NCI-H510A treated with DMSO at 0.1 percent for 48 hours (cell line): ENCODE data around the gene TRABD.
"Not testable (repeated sequence)": the region's sequence is repeated elsewhere in the genome, so short reads cannot be mapped to it uniquely, and the experiment has no call there.

Experiments used
- DNase-seq: peaks from one replicate; lab custom pipeline; 2025; lab: John Stamatoyannopoulos, UW

The TRABD gene, protein sequence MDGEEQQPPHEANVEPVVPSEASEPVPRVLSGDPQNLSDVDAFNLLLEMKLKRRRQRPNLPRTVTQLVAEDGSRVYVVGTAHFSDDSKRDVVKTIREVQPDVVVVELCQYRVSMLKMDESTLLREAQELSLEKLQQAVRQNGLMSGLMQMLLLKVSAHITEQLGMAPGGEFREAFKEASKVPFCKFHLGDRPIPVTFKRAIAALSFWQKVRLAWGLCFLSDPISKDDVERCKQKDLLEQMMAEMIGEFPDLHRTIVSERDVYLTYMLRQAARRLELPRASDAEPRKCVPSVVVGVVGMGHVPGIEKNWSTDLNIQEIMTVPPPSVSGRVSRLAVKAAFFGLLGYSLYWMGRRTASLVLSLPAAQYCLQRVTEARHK

DNA sequence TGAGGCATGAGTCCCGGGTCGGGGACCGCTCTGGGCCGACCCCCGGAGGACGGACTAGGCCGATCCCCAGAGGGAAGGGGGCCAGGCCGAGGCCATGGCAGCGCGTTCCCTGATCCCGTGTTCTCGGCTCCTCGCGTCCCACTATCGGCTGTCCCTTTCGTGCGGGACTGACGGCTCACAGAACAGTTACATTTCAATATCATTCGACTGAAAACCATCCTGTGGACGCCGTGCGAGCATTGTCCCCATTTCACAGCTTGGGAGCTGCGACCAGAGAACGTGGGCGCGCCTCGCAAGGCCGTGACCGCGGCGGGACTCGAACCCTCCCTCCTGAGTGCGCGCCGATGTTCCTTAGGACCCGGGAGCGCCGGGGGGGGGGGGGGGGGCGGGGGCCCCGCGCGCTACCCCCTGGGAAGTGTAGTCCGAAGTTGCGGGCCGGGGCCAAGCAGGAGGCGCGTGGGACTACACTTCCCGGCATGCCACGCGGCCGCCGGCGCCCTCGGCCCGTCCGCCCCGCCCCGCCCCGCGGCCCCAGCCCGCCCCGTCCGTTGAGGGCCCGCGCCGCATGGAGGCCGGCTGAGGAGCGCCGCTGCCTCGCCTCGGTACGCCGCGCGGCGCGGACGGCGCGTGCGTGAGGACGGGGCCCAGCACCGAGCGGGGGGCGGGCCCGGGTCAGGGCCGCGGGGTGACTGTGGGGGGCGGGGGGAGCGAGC lies at the start of gene TRABD:
Gene TRABD (plus strand): TSS at position 539 of the 713 bp plus-strand sequence. CDS start 7,148 bp downstream, outside the sequence.
- peak; percentile 59 for DNase-seq

DNA sequence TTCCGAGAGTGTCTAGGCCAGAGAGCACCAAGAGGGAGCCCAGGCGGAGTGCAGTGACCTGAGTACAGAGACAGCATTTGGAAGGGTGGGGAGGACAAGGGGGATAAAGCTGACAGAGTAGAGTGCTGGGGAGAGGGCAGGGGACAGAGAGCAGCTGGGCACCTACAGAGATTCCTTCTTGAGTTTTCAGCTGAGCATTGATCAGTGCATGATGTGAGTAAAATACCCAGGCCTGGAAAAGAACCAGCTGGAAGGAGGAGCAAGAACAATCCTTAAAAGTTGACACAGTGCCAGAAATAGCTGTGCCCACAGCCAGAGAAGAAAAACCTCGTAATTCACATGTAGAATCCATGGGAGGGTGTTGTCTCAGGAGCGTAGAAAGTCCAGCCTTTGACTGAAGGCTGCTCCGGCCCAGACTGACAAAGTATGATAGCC lies 49.1 kb upstream of the TRABD start:
- DNase-seq, result no peak

DNA sequence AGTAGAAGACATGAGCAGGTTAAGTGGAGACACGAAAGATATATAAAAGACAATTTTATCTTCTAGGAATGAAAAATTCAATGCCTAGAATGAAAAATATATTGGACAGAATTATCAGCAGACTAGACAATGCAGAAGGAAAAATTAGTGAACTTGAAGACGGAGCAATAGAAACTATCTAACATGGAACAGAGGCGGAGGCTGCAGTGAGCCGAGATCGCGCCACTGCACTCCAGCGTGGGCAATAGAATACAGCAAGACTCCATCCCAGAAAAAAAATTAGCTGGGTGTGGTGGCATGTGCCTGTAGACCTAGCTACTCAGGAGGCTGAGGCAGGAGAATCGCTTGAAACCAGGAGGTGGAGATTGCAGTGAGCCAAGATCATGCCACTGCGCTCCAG lies 48.4 kb upstream of the TRABD start:
- DNase-seq, result not testable (repeated sequence)

DNA sequence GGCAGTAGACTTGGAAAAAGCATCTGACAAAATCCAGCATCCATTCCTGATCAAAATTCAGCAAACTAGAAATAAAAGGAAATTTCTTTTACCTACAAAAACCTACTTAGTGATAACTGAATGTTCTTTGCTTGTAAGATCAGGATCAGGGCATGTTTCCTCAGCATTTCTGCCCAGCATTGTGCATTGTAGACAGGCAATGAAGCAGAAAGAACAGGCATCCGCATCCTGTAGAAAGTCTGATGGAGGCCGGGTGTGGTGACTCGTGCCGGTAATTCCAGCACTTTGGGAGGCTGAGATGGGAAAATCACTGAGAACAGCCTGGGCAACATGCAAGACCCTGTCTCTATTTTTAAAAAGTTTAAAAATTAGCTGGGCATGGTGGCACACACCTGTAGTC lies 47.7 kb upstream of the TRABD start:
- DNase-seq, result no peak

DNA sequence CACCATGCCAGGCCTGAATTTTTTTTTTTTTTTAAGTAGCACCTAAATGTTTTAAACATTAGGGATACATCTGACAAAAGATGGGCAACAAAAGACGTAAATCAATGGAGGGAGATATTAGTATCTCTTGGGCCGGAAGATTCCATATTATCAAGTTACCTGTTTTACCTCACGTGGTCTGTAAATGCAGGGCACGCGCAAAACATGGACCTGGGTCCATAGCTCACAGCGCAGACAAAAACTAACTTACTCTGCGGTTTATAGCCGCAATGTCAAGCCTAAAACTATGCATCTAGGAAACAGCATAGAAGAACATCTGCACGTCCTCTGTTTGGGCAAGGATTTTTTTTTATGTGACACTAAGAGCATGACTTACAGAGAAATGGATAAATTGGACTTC lies 46.7 kb upstream of the TRABD start:
- no peak for DNase-seq

DNA sequence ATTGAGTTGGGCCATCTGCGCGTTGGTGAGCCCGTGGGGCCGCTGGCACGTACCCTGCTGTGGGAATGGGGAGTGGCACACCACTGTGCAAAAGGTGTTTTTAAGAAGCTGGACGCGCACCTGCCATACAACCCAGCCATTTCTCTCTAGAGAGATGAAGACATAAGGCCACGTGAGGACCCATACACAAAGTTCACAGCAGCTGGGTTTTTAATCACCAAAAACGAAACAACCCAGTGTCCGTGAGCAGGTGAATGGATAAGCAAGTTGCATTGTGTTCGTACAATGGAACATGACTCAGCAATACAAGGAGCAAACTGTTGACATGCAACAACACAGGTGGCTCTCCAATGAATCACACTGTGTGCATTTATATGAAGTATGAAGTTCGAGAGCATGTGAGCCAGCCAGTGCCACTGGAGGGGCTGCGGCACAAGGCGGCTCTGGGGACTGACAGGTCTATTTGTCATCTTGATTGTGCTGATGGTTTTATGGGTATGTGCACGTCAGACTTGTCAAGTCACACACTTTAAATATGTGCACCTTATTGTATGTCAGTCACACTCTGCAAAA lies 45.8 kb upstream of the TRABD start:
- peak; percentile 83 for DNase-seq

DNA sequence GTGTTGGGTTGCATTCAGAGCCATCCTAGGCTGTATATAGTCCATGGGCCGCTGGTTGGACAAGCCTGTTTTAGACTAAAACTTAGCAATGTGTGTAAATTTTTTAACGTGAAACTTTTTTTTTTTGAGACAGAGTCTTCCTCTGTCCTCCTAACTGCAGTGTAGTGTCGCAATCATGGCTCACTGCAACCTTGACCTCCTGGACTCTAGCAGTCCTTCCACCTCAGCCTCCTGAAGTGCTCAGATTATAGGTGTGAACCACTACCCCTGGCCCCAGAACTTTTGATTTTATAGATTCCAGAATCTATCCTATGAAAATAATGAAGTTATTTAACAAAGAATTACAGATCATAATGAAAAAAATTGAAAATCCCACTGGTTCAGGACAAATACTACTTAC lies 45.1 kb upstream of the TRABD start:
- no peak for DNase-seq

DNA sequence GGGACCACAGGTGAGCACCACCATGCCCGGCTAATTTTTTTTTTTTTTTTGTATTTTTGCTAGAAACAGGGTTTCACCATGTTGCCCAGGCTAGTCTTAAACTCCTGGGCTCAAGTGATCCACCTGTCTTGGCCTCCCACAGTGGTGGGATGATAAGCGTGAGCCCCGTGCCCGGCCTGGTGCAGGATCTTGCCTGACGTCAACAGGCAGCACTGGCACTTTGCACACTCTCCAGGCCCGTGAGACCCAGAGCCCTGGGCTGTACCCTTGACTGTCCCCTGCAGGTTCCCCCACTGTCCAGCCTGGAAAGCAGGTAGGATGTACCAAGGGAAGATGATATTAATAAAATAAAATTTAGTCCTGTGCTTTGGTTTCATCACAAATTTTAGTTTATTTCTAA lies 44.3 kb upstream of the TRABD start:
- no peak for DNase-seq

DNA sequence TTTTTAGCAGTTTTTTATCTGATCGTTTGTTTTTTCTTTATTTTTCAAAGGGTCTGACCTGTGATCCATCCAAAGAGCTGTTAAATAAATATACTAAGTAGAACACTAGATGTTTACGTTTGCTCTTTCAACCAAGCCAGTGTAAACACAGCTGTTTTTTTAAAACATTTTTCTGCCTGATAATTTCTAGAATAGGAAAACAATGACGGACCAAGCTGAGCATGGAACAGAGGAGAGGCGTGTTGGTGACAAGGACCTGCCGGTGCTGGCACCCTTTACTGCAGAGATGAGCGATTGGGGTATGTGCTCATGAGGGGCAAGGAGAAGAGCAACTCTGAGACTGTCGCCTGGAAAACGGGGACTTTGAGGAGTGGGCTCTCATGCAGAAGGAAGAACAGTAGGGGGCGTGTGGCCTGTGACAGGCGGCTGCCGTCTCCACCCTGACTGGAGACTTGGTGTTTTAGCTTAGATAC lies 43.8 kb upstream of the TRABD start:
- DNase-seq, result peak; percentile 26

DNA sequence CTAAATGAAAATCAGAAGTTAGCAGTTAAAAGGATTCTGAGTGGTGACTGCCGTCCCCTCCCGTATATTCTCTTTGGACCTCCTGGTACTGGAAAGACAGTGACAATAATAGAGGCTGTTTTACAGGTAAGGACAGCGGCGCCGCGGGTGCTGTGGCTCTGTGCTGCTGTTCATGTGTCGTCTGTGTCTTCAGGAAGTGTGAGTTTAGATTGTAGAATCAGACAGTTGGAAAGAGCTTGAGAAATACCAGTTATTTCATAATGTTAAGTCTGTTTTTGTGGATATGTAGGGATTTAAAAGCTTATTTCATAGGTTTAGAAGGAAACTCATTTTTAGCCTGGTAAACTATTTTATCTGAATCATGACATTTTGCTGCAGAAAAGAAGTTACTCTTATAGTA lies 42.6 kb upstream of the TRABD start:
- no peak for DNase-seq

DNA sequence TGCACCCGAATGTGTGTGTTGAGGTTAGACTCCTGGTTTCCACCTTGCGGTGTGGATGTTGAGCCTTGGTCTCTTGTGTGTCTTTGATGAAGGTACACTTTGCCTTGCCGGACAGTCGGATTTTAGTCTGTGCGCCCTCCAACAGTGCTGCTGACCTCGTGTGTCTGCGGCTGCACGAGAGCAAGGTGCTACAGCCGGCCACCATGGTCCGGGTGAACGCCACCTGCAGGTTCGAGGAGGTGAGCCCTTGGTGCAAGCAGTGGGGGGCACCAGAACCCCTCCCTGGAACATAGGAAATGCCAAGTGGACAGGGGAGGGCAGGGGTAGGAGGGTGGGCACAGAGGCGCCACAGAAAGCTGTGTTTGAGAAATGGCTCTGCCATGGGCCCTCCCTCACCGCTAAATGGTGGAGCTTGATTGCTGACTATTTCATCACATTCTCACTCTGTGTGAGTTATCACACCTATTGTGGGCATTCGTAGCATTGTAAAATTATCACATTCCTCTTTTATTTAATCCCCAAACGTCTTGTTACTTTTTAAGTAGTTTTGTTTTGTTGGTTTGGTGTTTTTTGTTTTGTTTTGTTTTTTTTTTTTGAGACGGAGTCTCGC lies 41.6 kb upstream of the TRABD start:
- DNase-seq, result no peak

DNA sequence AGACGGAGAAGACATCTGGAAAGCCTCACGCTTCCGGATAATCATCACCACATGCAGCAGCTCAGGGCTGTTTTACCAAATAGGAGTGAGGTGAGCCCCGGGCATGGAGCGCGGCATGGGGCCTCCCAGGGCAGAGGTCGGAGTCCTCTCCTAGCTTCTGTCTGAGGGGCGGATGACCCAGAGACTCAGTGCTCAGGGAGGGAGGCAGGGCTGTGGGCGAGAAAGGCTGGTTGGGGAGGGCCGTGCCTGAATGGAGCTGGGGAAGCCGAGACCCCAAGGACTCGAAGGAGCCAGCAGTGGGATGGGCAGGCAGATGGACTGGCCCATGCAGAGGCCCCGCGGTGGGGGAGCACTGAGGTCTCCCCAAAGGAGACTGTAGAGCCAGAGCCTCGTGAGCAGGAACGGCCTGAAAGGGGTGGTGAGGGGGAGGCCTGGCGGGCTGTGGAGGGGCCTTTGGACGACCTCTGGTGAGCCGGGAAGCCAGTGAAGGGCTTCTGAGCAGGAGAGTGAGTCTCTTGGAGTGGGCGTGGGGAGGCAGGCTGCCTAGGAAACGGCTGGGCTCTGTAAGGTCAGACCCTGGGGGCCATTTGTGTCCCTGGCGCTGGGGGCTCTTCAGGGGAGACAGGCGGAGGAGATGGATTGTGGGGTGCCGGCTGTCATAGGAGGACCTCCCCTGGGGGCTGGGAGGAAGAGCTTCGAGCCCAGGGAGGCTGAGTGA lies 39.8 kb upstream of the TRABD start:
- DNase-seq, result no peak

DNA sequence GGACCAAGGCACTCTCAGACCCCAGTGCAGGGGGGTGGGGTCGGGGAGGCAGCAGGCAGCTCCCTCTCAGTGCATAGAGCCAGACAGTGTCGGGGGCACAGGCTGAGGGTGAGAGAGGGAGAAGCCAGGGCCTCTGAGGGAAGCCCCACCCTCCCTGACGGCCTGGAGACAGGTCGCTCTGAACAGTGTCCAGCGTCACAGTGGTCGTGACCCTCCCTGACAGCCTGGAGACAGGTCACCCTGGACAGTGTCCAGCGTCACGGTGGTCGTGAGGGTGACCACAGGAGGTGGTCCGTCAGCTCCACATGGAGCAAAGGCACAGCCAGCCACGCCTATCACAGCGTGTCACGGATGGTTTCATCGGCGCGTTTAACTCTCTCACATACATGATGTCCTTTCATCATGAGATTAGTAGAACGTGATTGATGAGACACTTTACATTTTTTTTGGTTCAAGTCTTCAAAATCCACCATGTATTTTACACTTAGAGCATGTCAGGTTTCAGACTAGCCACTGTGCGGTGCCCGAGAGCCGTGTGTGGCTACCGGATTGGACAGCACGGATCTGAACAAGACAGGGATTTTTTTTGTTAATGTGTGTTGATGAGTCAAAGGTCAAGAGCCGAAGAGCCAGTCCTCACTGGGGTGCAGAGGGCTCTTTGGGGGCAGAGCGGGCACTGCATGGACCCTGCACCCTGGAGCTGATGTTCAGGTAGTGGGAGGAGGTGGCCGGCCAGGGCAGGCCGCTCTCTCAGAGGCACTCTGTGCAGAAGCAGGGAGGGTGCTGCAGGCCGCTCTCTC lies 39.1 kb upstream of the TRABD start:
- peak; percentile 52 for DNase-seq

DNA sequence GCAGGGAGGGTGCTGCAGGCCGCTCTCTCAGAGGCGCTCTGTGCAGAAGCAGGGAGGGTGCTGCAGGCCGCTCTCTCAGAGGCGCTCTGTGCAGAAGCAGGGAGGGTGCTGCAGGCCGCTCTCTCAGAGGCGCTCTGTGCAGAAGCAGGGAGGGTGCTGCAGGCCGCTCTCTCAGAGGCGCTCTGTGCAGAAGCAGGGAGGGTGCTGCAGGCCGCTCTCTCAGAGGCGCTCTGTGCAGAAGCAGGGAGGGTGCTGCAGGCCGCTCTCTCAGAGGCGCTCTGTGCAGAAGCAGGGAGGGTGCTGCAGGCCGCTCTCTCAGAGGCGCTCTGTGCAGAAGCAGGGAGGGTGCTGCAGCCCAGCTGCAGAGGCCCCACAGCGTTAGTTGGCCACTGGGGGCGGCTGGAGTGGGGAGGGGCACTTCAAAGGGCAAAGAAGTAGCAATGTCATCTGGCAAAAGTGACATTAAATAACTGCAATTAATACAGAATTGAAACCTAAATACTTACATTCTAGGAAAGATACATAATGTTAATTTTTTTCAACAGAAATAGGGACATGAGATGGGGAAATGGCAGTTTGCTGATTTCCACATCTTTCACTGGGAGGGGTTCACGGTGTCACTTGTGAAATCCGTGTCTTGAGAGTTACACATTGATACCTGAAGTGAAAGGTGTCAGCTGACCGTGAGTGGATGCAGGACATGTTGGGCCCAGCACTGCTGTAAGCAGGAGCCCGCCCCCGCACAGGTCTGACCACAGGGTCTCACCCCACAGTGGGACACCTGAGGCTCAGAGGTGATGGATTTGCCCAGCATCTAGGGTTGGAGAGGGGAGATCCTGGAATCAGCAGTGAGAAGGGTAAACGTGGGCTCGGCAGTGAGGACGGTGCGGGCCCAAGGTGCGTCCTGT lies 38.2 kb upstream of the TRABD start:
- not testable (repeated sequence) for DNase-seq

DNA sequence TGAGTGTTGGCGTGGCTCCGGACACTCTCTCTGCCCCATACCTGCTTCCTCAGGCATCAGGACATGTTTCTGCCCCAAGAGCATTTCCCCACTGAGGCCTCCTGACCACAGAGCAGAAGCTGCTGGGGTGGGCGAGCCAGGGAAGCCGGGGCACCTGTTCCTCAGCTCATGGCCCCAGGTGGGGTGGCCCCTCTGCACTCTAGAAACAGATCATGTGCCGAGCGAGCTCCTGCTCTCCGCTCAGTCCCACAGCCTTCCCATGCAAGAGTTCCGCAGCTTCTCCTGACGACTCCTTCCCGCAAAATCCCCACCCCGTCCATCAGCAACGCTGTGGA lies 37.6 kb upstream of the TRABD start:
- DNase-seq, result no peak

DNA sequence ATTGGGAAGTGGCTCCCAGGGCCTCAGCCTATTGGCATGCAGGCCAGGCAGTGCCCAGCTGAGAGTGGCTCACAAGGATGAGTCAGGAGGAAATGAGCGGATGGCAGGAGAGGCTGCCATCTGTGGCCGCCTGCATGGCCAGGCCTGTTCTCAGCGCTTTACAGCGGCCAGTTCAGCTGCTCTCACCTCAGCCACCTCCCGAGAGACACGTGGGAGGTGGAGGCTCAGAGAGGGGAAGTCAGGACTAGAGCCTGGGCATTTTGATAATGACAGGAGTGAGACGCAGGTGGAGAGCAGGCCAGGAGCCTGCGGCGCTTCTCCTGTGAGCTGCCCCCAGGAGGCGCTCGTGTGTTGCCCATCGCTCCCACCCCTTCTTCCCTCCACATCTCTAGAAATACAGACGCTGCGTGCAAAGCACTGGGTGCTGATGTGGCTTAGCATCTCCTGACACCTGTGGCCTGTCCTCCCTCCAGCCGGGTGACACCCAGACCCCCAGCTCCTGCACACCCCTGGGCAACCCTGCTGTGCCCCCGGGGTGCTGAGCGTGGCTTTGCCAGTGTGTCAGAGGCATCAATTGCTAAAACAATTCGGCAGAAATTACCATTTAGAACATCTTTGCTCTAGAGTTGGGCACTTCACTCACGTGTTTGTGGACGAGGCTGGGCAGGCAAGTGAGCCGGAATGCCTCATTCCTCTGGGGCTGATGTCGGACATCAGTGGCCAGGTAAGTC lies 36.6 kb upstream of the TRABD start:
- DNase-seq, result peak; percentile 73

DNA sequence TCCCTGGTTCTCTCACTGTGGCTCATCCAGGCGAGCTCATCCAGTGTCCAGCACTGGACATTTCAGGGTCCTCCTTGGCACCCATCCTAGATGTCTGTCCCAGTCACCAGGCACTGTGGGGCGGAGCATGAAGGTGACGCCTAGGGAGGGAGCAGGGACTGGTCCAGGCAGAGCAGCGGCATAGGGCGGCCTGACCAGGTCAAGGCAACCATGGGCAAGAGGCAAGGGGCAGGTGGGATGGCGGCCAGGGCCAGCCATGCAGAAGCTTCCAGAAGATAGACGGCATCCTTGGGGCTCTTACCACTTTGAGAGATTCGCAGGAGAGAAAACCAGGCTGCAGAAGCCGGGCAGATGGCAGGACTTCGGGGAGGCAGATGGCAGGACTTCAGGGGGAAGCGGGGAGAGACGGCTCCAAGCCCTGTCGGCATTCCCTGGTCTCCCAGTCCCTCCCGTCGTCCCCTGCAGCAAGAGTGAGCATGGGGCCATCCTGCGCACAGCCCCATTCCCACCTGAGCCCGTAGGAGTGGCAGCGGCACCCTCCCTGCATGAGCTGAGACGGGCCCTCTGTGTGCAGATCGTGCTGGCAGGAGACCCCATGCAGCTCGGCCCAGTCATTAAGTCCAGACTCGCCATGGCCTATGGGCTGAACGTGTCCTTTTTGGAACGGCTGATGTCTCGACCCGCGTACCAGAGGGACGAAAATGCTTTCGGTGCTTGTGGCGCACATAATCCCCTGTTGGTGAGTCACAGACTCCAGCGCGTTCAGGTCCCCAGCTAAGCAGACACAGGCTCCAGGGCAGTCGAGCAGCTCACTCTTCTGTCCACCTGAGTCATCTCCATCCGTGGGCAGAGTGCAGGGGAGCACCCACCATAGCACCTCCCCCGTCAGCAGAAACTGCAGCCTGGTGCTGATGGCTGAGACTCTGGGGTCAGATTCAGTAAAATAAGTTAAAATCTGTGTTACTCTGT lies 35.3 kb upstream of the TRABD start:
- no peak for DNase-seq
